ENCODE results near the gene USP33.
"Not testable (repeated sequence)": the region's sequence is repeated elsewhere in the genome, so short reads cannot be mapped to it uniquely, and the experiment has no call there.

USP33 gene

GRCh38 chr1:77759071-77760028 lies at the start of gene USP33:
Gene USP33 (minus strand): TSS chr1:77759852. CDS start chr1:77741697, 18,155 bp downstream.
- Histone ChIP-seq H3K36me3 (ENCODE audit: insufficient read depth, low read depth, low read length) (no peaks in the 10 kb centered on the region), H3K9me3 (ENCODE audit: insufficient read depth, low read depth, low read length) (no peaks in the 10 kb centered on the region), H3K9ac (ENCODE audit: low read depth, low read length) (peak within 1 kb of the TSS; percentile 84; the same call in 1 of the 2 replicates), H3K4me3 (ENCODE audit: low read length) (peak within 1 kb of the TSS; percentile 97), H3K4me1 (ENCODE audit: insufficient read depth, low read length) (peaks cover 4% of the 10 kb centered on the region; the same call in 1 of the 2 replicates), H3K27ac (ENCODE audit: low read length) (no peak within 1 kb of the TSS), H3K27me3 (ENCODE audit: insufficient read depth, low read length) (no peaks in the 10 kb centered on the region)

- Histone ChIP-seq H3K9me3 (ENCODE audit: insufficient read depth, low read depth, low read length) (no peaks in the 10 kb centered on the region), H3K27ac (ENCODE audit: low read length) (no peak overlapping the region), H3K27me3 (ENCODE audit: insufficient read depth, low read length) (no peaks in the 10 kb centered on the region), H3K4me3 (ENCODE audit: low read length) (no peak overlapping the region), H3K9ac (ENCODE audit: low read depth, low read length) (no peak overlapping the region), H3K4me1 (ENCODE audit: insufficient read depth, low read length) (no peaks in the 10 kb centered on the region; the same call in 1 of the 2 replicates), H3K36me3 (ENCODE audit: insufficient read depth, low read depth, low read length) (peaks cover 17% of the 10 kb centered on the region; the same call in 1 of the 2 replicates)
Observed at GRCh38 chr1:77803371-77803770, 43.7 kb upstream of the USP33 start.

- Histone ChIP-seq H3K9me3 (ENCODE audit: insufficient read depth, low read depth, low read length) (no peaks in the 10 kb centered on the region), H3K4me3 (ENCODE audit: low read length) (no peak overlapping the region), H3K9ac (ENCODE audit: low read depth, low read length) (no peak overlapping the region), H3K4me1 (ENCODE audit: insufficient read depth, low read length) (no peaks in the 10 kb centered on the region; the same call in 1 of the 2 replicates), H3K27ac (ENCODE audit: low read length) (no peak overlapping the region), H3K36me3 (ENCODE audit: insufficient read depth, low read depth, low read length) (peaks cover 12% of the 10 kb centered on the region; the same call in 1 of the 2 replicates), H3K27me3 (ENCODE audit: insufficient read depth, low read length) (no peaks in the 10 kb centered on the region)
Observed at GRCh38 chr1:77802026-77802425, 42.4 kb upstream of the USP33 start.

- H3K27me3 ChIP-seq (ENCODE audit: insufficient read depth, low read length), result no peaks in the 10 kb centered on the region
- no peak overlapping the region for H3K4me3 ChIP-seq (ENCODE audit: low read length)
- H3K9me3 ChIP-seq (ENCODE audit: insufficient read depth, low read depth, low read length), result no peaks in the 10 kb centered on the region
- H3K9ac ChIP-seq (ENCODE audit: low read depth, low read length), result no peak overlapping the region
- no peak overlapping the region for H3K27ac ChIP-seq (ENCODE audit: low read length)
- H3K36me3 ChIP-seq (ENCODE audit: insufficient read depth, low read depth, low read length), result 0 out of 2 replicates have a peak, but pooled peaks cover 3% of the 10 kb centered on the region
- H3K4me1 ChIP-seq (ENCODE audit: insufficient read depth, low read length), result no peaks in the 10 kb centered on the region; the same call in 1 of the 2 replicates
Observed at GRCh38 chr1:77797991-77798390, 38.3 kb upstream of the USP33 start.

- H3K27ac ChIP-seq (ENCODE audit: low read length), result no peak overlapping the region
- H3K4me1 ChIP-seq (ENCODE audit: insufficient read depth, low read length), result no peaks in the 10 kb centered on the region; the same call in 1 of the 2 replicates
- H3K27me3 ChIP-seq (ENCODE audit: insufficient read depth, low read length), result no peaks in the 10 kb centered on the region
- no peak overlapping the region for H3K9ac ChIP-seq (ENCODE audit: low read depth, low read length)
- H3K9me3 ChIP-seq (ENCODE audit: insufficient read depth, low read depth, low read length), result no peaks in the 10 kb centered on the region
- H3K4me3 ChIP-seq (ENCODE audit: low read length), result no peak overlapping the region
- H3K36me3 ChIP-seq (ENCODE audit: insufficient read depth, low read depth, low read length), result 0 out of 2 replicates have a peak, but pooled peaks cover 3% of the 10 kb centered on the region
Observed at GRCh38 chr1:77796695-77797405, 37.2 kb upstream of the USP33 start.

- Histone ChIP-seq H3K4me3 (ENCODE audit: low read length) (no peak overlapping the region), H3K27me3 (ENCODE audit: insufficient read depth, low read length) (no peaks in the 10 kb centered on the region), H3K4me1 (ENCODE audit: insufficient read depth, low read length) (no peaks in the 10 kb centered on the region), H3K9ac (ENCODE audit: low read depth, low read length) (no peak overlapping the region), H3K36me3 (ENCODE audit: insufficient read depth, low read depth, low read length) (no peaks in the 10 kb centered on the region), H3K27ac (ENCODE audit: low read length) (no peak overlapping the region), H3K9me3 (ENCODE audit: insufficient read depth, low read depth, low read length) (no peaks in the 10 kb centered on the region)
Observed at GRCh38 chr1:77794550-77794949, 34.9 kb upstream of the USP33 start.

GRCh38 chr1:77786093-77786741 lies 26.6 kb upstream of the USP33 start:
- H3K27ac ChIP-seq (ENCODE audit: low read length); H3K27me3 ChIP-seq (ENCODE audit: insufficient read depth, low read length); H3K9ac ChIP-seq (ENCODE audit: low read depth, low read length); H3K9me3 ChIP-seq (ENCODE audit: insufficient read depth, low read depth, low read length); H3K4me1 ChIP-seq (ENCODE audit: insufficient read depth, low read length); H3K4me3 ChIP-seq (ENCODE audit: low read length): not testable (repeated sequence)
- H3K36me3 ChIP-seq (ENCODE audit: insufficient read depth, low read depth, low read length), result peaks cover 16% of the 10 kb centered on the region

- peaks cover 5% of the 10 kb centered on the region; the same call in 1 of the 2 replicates for H3K4me1 ChIP-seq (ENCODE audit: insufficient read depth, low read length)
- H3K9me3 ChIP-seq (ENCODE audit: insufficient read depth, low read depth, low read length), result peaks cover 4% of the 10 kb centered on the region
- no peak overlapping the region for H3K4me3 ChIP-seq (ENCODE audit: low read length)
- no peak overlapping the region for H3K27ac ChIP-seq (ENCODE audit: low read length)
- H3K9ac ChIP-seq (ENCODE audit: low read depth, low read length), result no peak overlapping the region
- H3K27me3 ChIP-seq (ENCODE audit: insufficient read depth, low read length), result no peaks in the 10 kb centered on the region
- peaks cover 16% of the 10 kb centered on the region for H3K36me3 ChIP-seq (ENCODE audit: insufficient read depth, low read depth, low read length)
Observed at GRCh38 chr1:77783141-77783540, 23.5 kb upstream of the USP33 start.

GRCh38 chr1:77781683-77782082 lies 22.0 kb upstream of the USP33 start:
- H3K27me3 ChIP-seq (ENCODE audit: insufficient read depth, low read length), result no peaks in the 10 kb centered on the region
- peaks cover 5% of the 10 kb centered on the region; the same call in 1 of the 2 replicates for H3K4me1 ChIP-seq (ENCODE audit: insufficient read depth, low read length)
- H3K9ac ChIP-seq (ENCODE audit: low read depth, low read length), result no peak overlapping the region
- H3K4me3 ChIP-seq (ENCODE audit: low read length), result no peak overlapping the region
- no peak overlapping the region for H3K27ac ChIP-seq (ENCODE audit: low read length)
- peaks cover 4% of the 10 kb centered on the region for H3K9me3 ChIP-seq (ENCODE audit: insufficient read depth, low read depth, low read length)
- peaks cover 16% of the 10 kb centered on the region for H3K36me3 ChIP-seq (ENCODE audit: insufficient read depth, low read depth, low read length)

- H3K36me3 ChIP-seq (ENCODE audit: insufficient read depth, low read depth, low read length), result peaks cover 13% of the 10 kb centered on the region
- H3K4me1 ChIP-seq (ENCODE audit: insufficient read depth, low read length), result peaks cover 5% of the 10 kb centered on the region; the same call in 1 of the 2 replicates
- H3K9me3 ChIP-seq (ENCODE audit: insufficient read depth, low read depth, low read length), result peaks cover 3% of the 10 kb centered on the region; the same call in 1 of the 2 replicates
- H3K4me3 ChIP-seq (ENCODE audit: low read length), result peak within 1 kb of the TSS; percentile 94
- peak within 1 kb of the TSS; percentile 84 for H3K9ac ChIP-seq (ENCODE audit: low read depth, low read length)
- no peaks in the 10 kb centered on the region for H3K27me3 ChIP-seq (ENCODE audit: insufficient read depth, low read length)
- H3K27ac ChIP-seq (ENCODE audit: low read length), result no peak within 1 kb of the TSS
Observed at GRCh38 chr1:77779529-77780281, 20.1 kb upstream of the USP33 start, which contains the start of gene MIGA1. Gene MIGA1 (plus strand): TSS chr1:77779649. CDS start chr1:77783253, 3,604 bp downstream.

All from iPS-20b (cell line).